Keratinocyte (primary cell): ENCODE results near the gene CYP4B1.

Experiments used
- CTCF ChIP-seq, 3 experiments: IDR thresholded peaks in 1 of 3; conservative IDR thresholded peaks in 1 of 3; optimal IDR thresholded peaks in 1 of 3; 2 replicates in 2 of 3; 3 replicates in 1 of 3; pipeline versions ENCODE3 to v1.5.1; 2011; ENCODE audit warnings: low read length in 3 of 3, mild to moderate bottlenecking in 3 of 3, moderate library complexity in 2 of 3, control low read depth in 1 of 3, inconsistent platforms in 1 of 3; ENCODE audit not compliant: insufficient read depth in 2 of 3; ENCODE audit errors: extremely low read depth in 1 of 3
- EZH2 ChIP-seq: IDR thresholded peaks from one replicate; pipeline ENCODE4 v1.6.1; 2012; ENCODE audit warnings: inconsistent platforms, mild to moderate bottlenecking, low read length, moderate library complexity

GRCh38 chr1:46761740-46762139 lies 37.1 kb upstream of the CYP4B1 start:
- TF ChIP-seq EZH2 (no peak), CTCF (optimal IDR thresholded peaks at IDR 0.05 in 1 of 3, IDR thresholded peaks at IDR 0.05 in 1 of 3, conservative IDR thresholded peaks at IDR 0.05 in 1 of 3; ENCODE audit: extremely low read depth in 1 of 3, insufficient read depth in 2 of 3, low read length in 3 of 3) (no peak)
